B cell (primary cell): ENCODE results near the gene LYPD5. TPM values are rescaled to one million over a fixed set of nuclear protein-coding genes. Genes with fewer than 3 reads are reported as not detected.
A peak's percentile ranks its signal among the peaks of the same experiment; 100 is the strongest.

Experiments
- ATAC-seq: fragments of 200-7000 bp; cut with Tn5 transposase; one replicate; pipeline ENCODE4 v1.10.0; 2021; ENCODE audit warnings: low read depth, mild to moderate bottlenecking, moderate number of reproducible peaks, moderate library complexity
- CTCF ChIA-PET: fragments of 350-600 bp; sonication (Branson Sonifier 250); formaldehyde crosslinking; loops from one replicate; lab custom pipeline; 2021; ENCODE audit warnings: antibody characterized with exemption, inconsistent platforms; lab: Charles Lee
- POLR2A ChIA-PET: fragments of 350-600 bp; sonication (Branson Sonifier 250); formaldehyde crosslinking; loops from one replicate; lab custom pipeline; 2021; ENCODE audit warnings: antibody characterized with exemption; lab: Charles Lee
- DNase-seq: peaks from one replicate; pipeline ENCODE4 v3.0.0; 2013
- H2AFZ ChIP-seq: 2 replicates; pipeline ENCODE4 v1.6.1; 2012; ENCODE audit warnings: mild to moderate bottlenecking, low read depth, low read length; ENCODE audit not compliant: insufficient read depth, poor library complexity, severe bottlenecking
- H3K27ac ChIP-seq, 2 donors: 1 replicate in 1 of 2; 2 replicates in 1 of 2; pipeline ENCODE4 v1.5.1; 2012 to 2013; ENCODE audit warnings: low read length in 2 of 2, mild to moderate bottlenecking in 2 of 2, moderate library complexity in 1 of 2
- H3K27me3 ChIP-seq, 4 experiments: fragments of 200-600 bp in 1 of 4; sonication (generic) in 1 of 4; replicated peaks in 1 of 4; 1 replicate in 2 of 4; 2 replicates in 2 of 4; pipeline versions ENCODE4 v1.6.1 to v1.7.0; 2013 to 2016; ENCODE audit warnings: low read length in 3 of 4, mild to moderate bottlenecking in 2 of 4, mixed read lengths in 1 of 4, moderate library complexity in 1 of 4; ENCODE audit not compliant: insufficient read depth in 4 of 4, control insufficient read depth in 3 of 4; ENCODE audit errors: control extremely low read depth in 1 of 4
- H3K36me3 ChIP-seq, 2 experiments: replicated peaks in 1 of 2; 1 replicate in 1 of 2; 2 replicates in 1 of 2; pipeline versions ENCODE4 v1.6.1 to v1.7.1; 2013; ENCODE audit warnings: low read length in 1 of 2; ENCODE audit not compliant: insufficient read depth in 2 of 2, control insufficient read depth in 1 of 2; ENCODE audit errors: control extremely low read depth in 1 of 2, extremely low read depth in 1 of 2
- H3K4me1 ChIP-seq, 2 donors: fragments of 200-600 bp in 1 of 2; sonication (generic) in 1 of 2; 1 replicate in 1 of 2; 2 replicates in 1 of 2; pipeline versions ENCODE4 v1.5.1 to v1.6.1; 2013 to 2017; ENCODE audit warnings: low read length in 2 of 2; ENCODE audit not compliant: control insufficient read depth in 2 of 2, insufficient read depth in 2 of 2
- H3K4me2 ChIP-seq: replicated peaks from 2 replicates; pipeline ENCODE3; 2012; ENCODE audit warnings: mild to moderate bottlenecking, low read depth, low read length; ENCODE audit not compliant: poor library complexity, severe bottlenecking
- H3K4me3 ChIP-seq, 5 experiments: fragments of 200-600 bp in 1 of 5; sonication (generic) in 1 of 5; 1 replicate in 3 of 5; 2 replicates in 2 of 5; pipeline versions ENCODE4 v1.5.1 to v1.7.0; 2011 to 2016; ENCODE audit warnings: low read length in 4 of 5, mild to moderate bottlenecking in 4 of 5, low read depth in 2 of 5, control low read depth in 1 of 5, moderate library complexity in 1 of 5; ENCODE audit not compliant: insufficient read depth in 1 of 5; ENCODE audit errors: control extremely low read depth in 1 of 5, extremely low read depth in 1 of 5
- H3K79me2 ChIP-seq: fragments of 200-600 bp; sonication (generic); one replicate; pipeline ENCODE4 v1.6.0; 2016; ENCODE audit warnings: low read length; ENCODE audit not compliant: control insufficient read depth, insufficient read depth
- H3K9ac ChIP-seq: fragments of 200-600 bp; sonication (generic); 2 replicates; pipeline ENCODE4 v1.6.1; 2017; ENCODE audit warnings: mild to moderate bottlenecking, low read length, moderate library complexity
- H3K9me3 ChIP-seq, 3 donors: one replicate each; pipeline versions ENCODE4 v1.6.1 to v1.7.1; 2013; ENCODE audit warnings: low read length in 2 of 3; ENCODE audit not compliant: control insufficient read depth in 2 of 3, insufficient read depth in 1 of 3; ENCODE audit errors: control extremely low read depth in 1 of 3
- H4K20me1 ChIP-seq: 2 replicates; pipeline ENCODE4 v1.6.0; 2012; ENCODE audit warnings: mild to moderate bottlenecking, low read length; ENCODE audit not compliant: insufficient read depth, control insufficient read depth, poor library complexity, severe bottlenecking
- H3K27ac Mint-ChIP-seq: one replicate; pipeline ENCODE4 v1.8.0; 2021; ENCODE audit warnings: mixed read lengths
- H3K27me3 Mint-ChIP-seq: one replicate; pipeline ENCODE4 v1.8.0; 2021; ENCODE audit warnings: mixed read lengths
- H3K4me1 Mint-ChIP-seq: one replicate; pipeline ENCODE4 v1.8.0; 2021; ENCODE audit warnings: mixed read lengths
- H3K4me3 Mint-ChIP-seq: one replicate; pipeline ENCODE4 v1.8.0; 2021; ENCODE audit warnings: mixed read lengths
- H3K9me3 Mint-ChIP-seq: one replicate; pipeline ENCODE4 v1.8.0; 2022; ENCODE audit warnings: mixed read lengths; ENCODE audit not compliant: insufficient read depth
- EZH2 ChIP-seq: IDR thresholded peaks from 2 replicates; pipeline ENCODE4 v1.6.1; 2012; ENCODE audit warnings: borderline replicate concordance, low read depth, mild to moderate bottlenecking, moderate library complexity, low read length; ENCODE audit not compliant: insufficient read depth, poor library complexity, severe bottlenecking
- WGBS: methylation state at CpG from one replicate; pipeline ENCODE4 v1.1.5; 2013; ENCODE audit warnings: missing lambda C conversion rate; ENCODE audit not compliant: insufficient coverage; 5-methylcytosine and 5-hydroxymethylcytosine counted together
- intact Hi-C: fragments of 100-400 bp; cut with micrococcal nuclease; formaldehyde crosslinking; loops from one replicate; pipeline ENCODE4 v1.10.0; 2022
- polyA plus RNA-seq: library from polyadenylated mRNA; depleted of rRNA; stranded (reverse); fragments of >200 nt; gene quantifications from 2 replicates; pipeline ENCODE4 v1.2.3, GENCODE V29; 2012
- total RNA-seq, 2 donors: library from RNA; stranded (reverse); fragments of 120-200 nt in 1 of 2; gene quantifications; 1 replicate in 1 of 2; 2 replicates in 1 of 2; pipeline versions ENCODE4 v1.2.3 to v1.2.4, GENCODE V29; 2013 to 2022
- TF ChIP-seq, protein P1 (sequence below): fragments of 200-600 bp; IDR thresholded peaks from one replicate; pipeline ENCODE4 v1.8.0; 2022; ENCODE audit warnings: antibody characterized with exemption, mild to moderate bottlenecking

Gene LYPD5
- total and polyA plus RNA-seq, 2 donors (not counting 1 experiment from before 2014, with no cell fraction given) = 0.46 TPM; not detected in 1

DNA sequence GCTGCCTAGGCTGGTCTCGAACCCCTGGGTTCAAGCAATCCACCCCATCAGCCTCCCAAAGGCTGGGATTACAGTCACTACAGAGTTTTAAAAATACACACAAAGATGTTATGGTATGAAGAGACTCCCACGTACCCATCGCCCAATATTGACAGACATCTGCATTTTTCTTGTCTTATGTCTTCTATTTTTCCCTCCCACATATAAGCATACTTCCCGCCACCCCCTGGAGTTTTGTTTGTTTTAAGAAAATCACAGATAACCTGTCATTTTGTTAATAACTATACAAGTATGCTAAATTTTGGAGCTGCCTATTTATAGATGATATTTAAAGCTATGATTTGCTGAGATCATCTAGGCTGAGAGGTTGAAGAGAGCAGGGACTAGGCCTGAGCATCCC is 41.3 kb downstream of the LYPD5 start:
- Histone ChIP-seq H3K9ac (no peak overlapping the region), H3K79me2 (no peaks in the 10 kb centered on the region), H3K4me1 (peaks cover 29 to 58% of the 10 kb centered on the region in 2 donors), H3K36me3 (no peaks in the 10 kb centered on the region), H3K9me3 (no peaks in the 10 kb centered on the region), H3K4me3 (no peak overlapping the region), H3K27me3 (no peaks in the 10 kb centered on the region), H3K4me2 (no peak overlapping the region), H3K27ac (no peak overlapping the region), H2AFZ (no peak overlapping the region), H4K20me1 (no peaks in the 10 kb centered on the region)
- ChIA-PET POLR2A (no interaction called here), CTCF (interaction anchor here (0.6 to 14.7 kb wide), 5 partner anchors 16 to 1963 kb away, joined by 3 to 204 read pairs (median 8); partner anchors contain the start of gene KCNN4)
- WGBS = no CpG with 5 or more reads among the region's 4 CpGs
- H3K27ac Mint-ChIP-seq = no peak overlapping the region
- no peak overlapping the region for H3K4me3 Mint-ChIP-seq
- DNase-seq (no peak), ATAC-seq (no peak)
- H3K9me3 Mint-ChIP-seq = no peaks in the 10 kb centered on the region
- peaks cover 68% of the 10 kb centered on the region for H3K4me1 Mint-ChIP-seq
- intact Hi-C loops = no loop called here
- H3K27me3 Mint-ChIP-seq = no peaks in the 10 kb centered on the region
- TF ChIP-seq EZH2 = no peak

DNA sequence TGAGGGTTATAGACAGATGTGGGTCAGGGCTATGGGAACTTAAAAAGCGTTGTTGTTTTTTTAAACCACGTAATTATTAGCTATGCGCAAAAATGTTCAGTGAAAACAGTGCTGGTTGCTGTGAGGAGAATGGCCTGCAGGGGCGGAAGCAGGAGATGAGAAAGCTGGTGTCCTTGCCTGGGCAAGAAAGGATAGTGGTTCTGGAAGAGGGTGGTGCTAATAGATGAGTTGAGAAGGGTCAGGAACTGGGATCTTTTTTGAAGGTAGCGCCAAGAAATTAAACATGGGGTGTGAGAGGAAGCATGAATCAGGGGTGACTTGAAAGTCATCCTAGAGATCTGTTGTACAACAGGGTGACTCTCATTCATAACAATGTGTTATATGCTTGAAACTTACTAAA is 42.7 kb downstream of the LYPD5 start:
- ATAC-seq (no peak), DNase-seq (peak; percentile 30)
- Histone ChIP-seq H3K27ac (no peak overlapping the region), H3K9ac (no peak overlapping the region), H3K36me3 (no peaks in the 10 kb centered on the region), H4K20me1 (no peaks in the 10 kb centered on the region), H3K4me1 (peaks cover 15 to 52% of the 10 kb centered on the region in 2 donors), H3K79me2 (peaks cover 3% of the 10 kb centered on the region), H3K27me3 (no peaks in the 10 kb centered on the region), H3K4me3 (no peak overlapping the region), H3K9me3 (no peaks in the 10 kb centered on the region), H3K4me2 (peak overlapping the region; percentile 7), H2AFZ (no peak overlapping the region)
- Mint-ChIP-seq H3K27ac (peak overlapping the region; percentile 77), H3K4me3 (peak overlapping the region; percentile 15), H3K9me3 (no peaks in the 10 kb centered on the region), H3K4me1 (peaks cover 65% of the 10 kb centered on the region), H3K27me3 (no peaks in the 10 kb centered on the region)
- 74% methylated on average over 4 of the region's 5 CpGs for WGBS
- CTCF ChIA-PET = interaction anchor here (0.9 to 14.7 kb wide), 4 partner anchors 8 to 19 kb away, joined by 3 to 204 read pairs (median 6); partner anchors contain the start of gene KCNN4
- intact Hi-C loops = loop anchor here (10.0 kb wide), 1 partner anchor 175 kb away; the partner anchor contains the start of gene ZNF45
- POLR2A ChIA-PET = interaction anchor here (0.7 to 3.0 kb wide), 3 partner anchors 14 to 22 kb away, joined by 3 to 11 read pairs (median 4); partner anchors contain the start of gene KCNN4
- TF ChIP-seq EZH2 = no peak
- TF ChIP-seq, protein P1, sequence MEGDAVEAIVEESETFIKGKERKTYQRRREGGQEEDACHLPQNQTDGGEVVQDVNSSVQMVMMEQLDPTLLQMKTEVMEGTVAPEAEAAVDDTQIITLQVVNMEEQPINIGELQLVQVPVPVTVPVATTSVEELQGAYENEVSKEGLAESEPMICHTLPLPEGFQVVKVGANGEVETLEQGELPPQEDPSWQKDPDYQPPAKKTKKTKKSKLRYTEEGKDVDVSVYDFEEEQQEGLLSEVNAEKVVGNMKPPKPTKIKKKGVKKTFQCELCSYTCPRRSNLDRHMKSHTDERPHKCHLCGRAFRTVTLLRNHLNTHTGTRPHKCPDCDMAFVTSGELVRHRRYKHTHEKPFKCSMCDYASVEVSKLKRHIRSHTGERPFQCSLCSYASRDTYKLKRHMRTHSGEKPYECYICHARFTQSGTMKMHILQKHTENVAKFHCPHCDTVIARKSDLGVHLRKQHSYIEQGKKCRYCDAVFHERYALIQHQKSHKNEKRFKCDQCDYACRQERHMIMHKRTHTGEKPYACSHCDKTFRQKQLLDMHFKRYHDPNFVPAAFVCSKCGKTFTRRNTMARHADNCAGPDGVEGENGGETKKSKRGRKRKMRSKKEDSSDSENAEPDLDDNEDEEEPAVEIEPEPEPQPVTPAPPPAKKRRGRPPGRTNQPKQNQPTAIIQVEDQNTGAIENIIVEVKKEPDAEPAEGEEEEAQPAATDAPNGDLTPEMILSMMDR = no peak
